Lower lobe of right lung (tissue), 2 donors: ENCODE results near the gene MOSMO. TPM values are rescaled to one million over a fixed set of nuclear protein-coding genes. Genes with fewer than 3 reads are reported as not detected.

Source experiments
- ATAC-seq, 2 donors: fragments of 200-7000 bp; cut with Tn5 transposase; one replicate each; pipeline ENCODE4 v1.9.1; 2020 to 2022; ENCODE audit warnings: mild to moderate bottlenecking in 2 of 2, moderate library complexity in 2 of 2
- DNase-seq: peaks from one replicate; pipeline ENCODE4 v3.0.0-alpha.2; 2020
- H3K27ac ChIP-seq: fragments of 200-600 bp; one replicate; pipeline ENCODE4 v1.8.0; 2022
- H3K27me3 ChIP-seq: fragments of 200-600 bp; one replicate; pipeline ENCODE4 v1.8.0; 2022; ENCODE audit warnings: low read depth
- H3K36me3 ChIP-seq: fragments of 200-600 bp; one replicate; pipeline ENCODE4 v1.8.0; 2022; ENCODE audit warnings: mild to moderate bottlenecking
- H3K4me1 ChIP-seq: fragments of 200-600 bp; one replicate; pipeline ENCODE4 v1.8.0; 2022
- H3K4me3 ChIP-seq: fragments of 200-600 bp; one replicate; pipeline ENCODE4 v1.8.0; 2022; ENCODE audit warnings: mild to moderate bottlenecking
- H3K9me3 ChIP-seq: fragments of 200-600 bp; one replicate; pipeline ENCODE4 v1.8.0; 2022
- CTCF ChIP-seq: fragments of 200-600 bp; IDR thresholded peaks from one replicate; pipeline ENCODE4 v1.8.0; 2022; ENCODE audit warnings: antibody characterized with exemption, mild to moderate bottlenecking
- intact Hi-C: fragments of 100-400 bp; cut with DNase I; formaldehyde crosslinking; loops from one replicate; pipeline ENCODE4 v1.11.0; 2022
- total RNA-seq: library from RNA; stranded (reverse); fragmentation: NEBNext Ultra II Directional; extraction: Animal tissue kit (Norgen Biotek cat#: 25700); gene quantifications from one replicate; pipeline ENCODE4 v1.2.1, GENCODE V29; 2021
- donor health status: DM: no; HTN: yes; CAD: no; lungs with severe emphysema.

Gene MOSMO
- total RNA-seq, 1 donor from 2014 or later = 15.4 TPM

GRCh38 chr16:22086440-22086839, 78.5 kb downstream of the MOSMO start:
- H3K36me3 ChIP-seq = peaks cover 22% of the 10 kb centered on the region
- no peak overlapping the region for H3K27ac ChIP-seq
- no peak for ATAC-seq
- intact Hi-C loops = no loop called here
- H3K4me3 ChIP-seq = no peak overlapping the region
- H3K9me3 ChIP-seq = no peaks in the 10 kb centered on the region
- H3K4me1 ChIP-seq = no peaks in the 10 kb centered on the region
- H3K27me3 ChIP-seq = no peaks in the 10 kb centered on the region
- DNase-seq = no peak
- TF ChIP-seq CTCF = no peak

GRCh38 chr16:22088642-22089041, 80.7 kb downstream of the MOSMO start:
- no peak overlapping the region for H3K4me3 ChIP-seq
- no peak overlapping the region for H3K27ac ChIP-seq
- TF ChIP-seq CTCF = no peak
- no peak for DNase-seq
- H3K27me3 ChIP-seq = no peaks in the 10 kb centered on the region
- intact Hi-C loops = no loop called here
- no peaks in the 10 kb centered on the region for H3K4me1 ChIP-seq
- no peak for ATAC-seq
- peaks cover 19% of the 10 kb centered on the region for H3K36me3 ChIP-seq
- no peaks in the 10 kb centered on the region for H3K9me3 ChIP-seq

- Histone ChIP-seq H3K36me3 (peaks cover 19% of the 10 kb centered on the region), H3K4me1 (no peaks in the 10 kb centered on the region), H3K9me3 (no peaks in the 10 kb centered on the region), H3K27me3 (no peaks in the 10 kb centered on the region), H3K27ac (no peak overlapping the region), H3K4me3 (no peak overlapping the region)
- ATAC-seq = no peak
- DNase-seq = no peak
- intact Hi-C loops = no loop called here
- TF ChIP-seq CTCF = no peak
Measured at GRCh38 chr16:22089910-22090309, 82.0 kb downstream of the MOSMO start.

GRCh38 chr16:22091721-22092120, 83.8 kb downstream of the MOSMO start:
- H3K27ac ChIP-seq = no peak overlapping the region
- no peaks in the 10 kb centered on the region for H3K4me1 ChIP-seq
- H3K4me3 ChIP-seq = no peak overlapping the region
- ATAC-seq (no peak), DNase-seq (no peak)
- no peaks in the 10 kb centered on the region for H3K9me3 ChIP-seq
- TF ChIP-seq CTCF = no peak
- intact Hi-C loops = no loop called here
- peaks cover 7% of the 10 kb centered on the region for H3K36me3 ChIP-seq
- H3K27me3 ChIP-seq = peaks cover 5% of the 10 kb centered on the region

GRCh38 chr16:22092143-22092933, 84.4 kb downstream of the MOSMO start, which contains the start of gene VWA3A:
Gene VWA3A, plus strand, starts transcription at chr16:22092541. Its CDS starts 97 bp downstream, at chr16:22092638.
- Histone ChIP-seq H3K4me1 (no peaks in the 10 kb centered on the region), H3K36me3 (peaks cover 1% of the 10 kb centered on the region), H3K4me3 (no peak within 1 kb of the TSS), H3K9me3 (no peaks in the 10 kb centered on the region), H3K27ac (no peak within 1 kb of the TSS), H3K27me3 (peaks cover 5% of the 10 kb centered on the region)
- DNase-seq = no peak
- peak; percentile 46 to 52 for ATAC-seq
- intact Hi-C loops = no loop called here
- no peak for TF ChIP-seq CTCF
